ENCODE measurements around the gene LYPD3. TPM values are rescaled to one million over a fixed set of nuclear protein-coding genes. Genes with fewer than 3 reads are reported as not detected.

The LYPD3 gene
- polyA plus RNA-seq, 1 of the 3 experiments (the other 2 are of a cell fraction): 4.2 TPM

DNA sequence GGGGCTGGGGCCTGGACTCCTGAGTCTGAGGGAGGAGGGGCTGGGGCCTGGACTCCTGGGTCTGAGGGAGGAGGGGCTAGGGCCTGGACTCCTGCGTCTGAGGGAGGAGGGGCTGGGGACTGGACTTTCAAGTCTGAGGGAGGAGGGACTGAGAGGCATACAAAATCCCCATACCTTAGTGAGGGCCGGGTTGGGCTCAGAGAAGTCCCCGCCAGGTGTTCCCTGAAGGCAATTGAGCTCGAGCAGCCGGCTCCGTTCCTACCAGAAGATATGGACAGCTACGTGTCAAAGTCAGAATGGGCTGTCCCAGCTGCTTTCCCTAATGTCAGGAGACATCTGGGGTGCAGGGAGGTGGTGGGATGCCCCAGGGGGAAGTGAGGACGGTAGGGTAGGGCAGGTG lies 29.7 kb upstream of the LYPD3 start (continued):
- TF ChIP-seq, protein P1, sequence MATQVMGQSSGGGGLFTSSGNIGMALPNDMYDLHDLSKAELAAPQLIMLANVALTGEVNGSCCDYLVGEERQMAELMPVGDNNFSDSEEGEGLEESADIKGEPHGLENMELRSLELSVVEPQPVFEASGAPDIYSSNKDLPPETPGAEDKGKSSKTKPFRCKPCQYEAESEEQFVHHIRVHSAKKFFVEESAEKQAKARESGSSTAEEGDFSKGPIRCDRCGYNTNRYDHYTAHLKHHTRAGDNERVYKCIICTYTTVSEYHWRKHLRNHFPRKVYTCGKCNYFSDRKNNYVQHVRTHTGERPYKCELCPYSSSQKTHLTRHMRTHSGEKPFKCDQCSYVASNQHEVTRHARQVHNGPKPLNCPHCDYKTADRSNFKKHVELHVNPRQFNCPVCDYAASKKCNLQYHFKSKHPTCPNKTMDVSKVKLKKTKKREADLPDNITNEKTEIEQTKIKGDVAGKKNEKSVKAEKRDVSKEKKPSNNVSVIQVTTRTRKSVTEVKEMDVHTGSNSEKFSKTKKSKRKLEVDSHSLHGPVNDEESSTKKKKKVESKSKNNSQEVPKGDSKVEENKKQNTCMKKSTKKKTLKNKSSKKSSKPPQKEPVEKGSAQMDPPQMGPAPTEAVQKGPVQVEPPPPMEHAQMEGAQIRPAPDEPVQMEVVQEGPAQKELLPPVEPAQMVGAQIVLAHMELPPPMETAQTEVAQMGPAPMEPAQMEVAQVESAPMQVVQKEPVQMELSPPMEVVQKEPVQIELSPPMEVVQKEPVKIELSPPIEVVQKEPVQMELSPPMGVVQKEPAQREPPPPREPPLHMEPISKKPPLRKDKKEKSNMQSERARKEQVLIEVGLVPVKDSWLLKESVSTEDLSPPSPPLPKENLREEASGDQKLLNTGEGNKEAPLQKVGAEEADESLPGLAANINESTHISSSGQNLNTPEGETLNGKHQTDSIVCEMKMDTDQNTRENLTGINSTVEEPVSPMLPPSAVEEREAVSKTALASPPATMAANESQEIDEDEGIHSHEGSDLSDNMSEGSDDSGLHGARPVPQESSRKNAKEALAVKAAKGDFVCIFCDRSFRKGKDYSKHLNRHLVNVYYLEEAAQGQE (IDR thresholded peaks at IDR 0.05; ENCODE audit: low read depth, low read length): no peak
- TF ChIP-seq NFIC (IDR thresholded peaks at IDR 0.05; ENCODE audit: borderline replicate concordance): no peak

DNA sequence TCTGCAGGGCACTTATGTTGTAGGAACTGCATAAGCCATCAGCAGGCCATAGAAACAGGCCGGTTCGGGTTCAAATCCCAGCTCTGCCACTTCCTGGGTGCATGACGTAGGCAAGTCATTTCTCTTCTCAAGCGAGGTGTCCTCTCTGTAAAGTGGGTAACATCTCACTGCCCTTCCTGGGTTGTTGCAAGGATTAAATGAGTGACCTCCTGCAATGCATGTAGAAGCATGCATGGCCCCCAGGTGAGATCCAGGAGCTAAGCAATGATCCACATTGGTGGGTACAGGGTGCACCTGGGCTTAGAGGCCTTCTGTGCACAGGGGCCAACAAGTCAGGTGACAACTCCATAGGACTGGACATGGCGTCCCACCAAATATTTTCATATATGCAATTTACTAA lies 25.4 kb upstream of the LYPD3 start:
- no peak overlapping the region for H3K4me2 ChIP-seq
- no peaks in the 10 kb centered on the region for H3K79me2 ChIP-seq (ENCODE audit: insufficient read depth)
- ChIA-PET CTCF (interaction anchor here (0.9 to 2.8 kb wide), 2 partner anchors 29 to 44 kb away, joined by 3 to 10 read pairs; no protein-coding TSS in a partner anchor), POLR2A (no interaction called here)
- no peak overlapping the region for H3K27ac ChIP-seq (ENCODE audit: low read depth in 2 of 2, low read length in 1 of 2)
- no peak for TF ChIP-seq FOXJ3 (CRISPR knock-in tag; IDR thresholded peaks at IDR 0.05)
- TF ChIP-seq RFX5 (IDR thresholded peaks at IDR 0.05; ENCODE audit: low read length): no peak
- no peak for TF ChIP-seq RXRA (IDR thresholded peaks at IDR 0.05; ENCODE audit: borderline replicate concordance, low read depth)
- H3K9me2 ChIP-seq: no peaks in the 10 kb centered on the region
- H3K9ac ChIP-seq: no peak overlapping the region
- H2AFZ ChIP-seq (ENCODE audit: low read depth): no peak overlapping the region
- no peak overlapping the region for H3K4me3 ChIP-seq (ENCODE audit: low read depth in 2 of 2, low read length in 1 of 2)
- H3K4me1 ChIP-seq (ENCODE audit: control insufficient read depth in 1 of 2, insufficient read depth in 2 of 2, low read depth in 1 of 2, low read length in 1 of 2): no peaks in the 10 kb centered on the region
- no peak for DNase-seq
- peaks cover 0 to 4% of the 10 kb centered on the region in 2 experiments for H3K36me3 ChIP-seq (replicated peaks in 1 of 2; ENCODE audit: control insufficient read depth in 1 of 2, insufficient read depth in 2 of 2, low read length in 1 of 2)
- no peaks in the 10 kb centered on the region for H3K9me3 ChIP-seq
- H4K20me1 ChIP-seq (ENCODE audit: insufficient read depth): no peaks in the 10 kb centered on the region
- no peaks in the 10 kb centered on the region for H3K27me3 ChIP-seq (ENCODE audit: insufficient read depth)
- WGBS (ENCODE audit: low lambda C conversion rate): 40% methylated on average over 1 of the region's 5 CpGs
- no peaks in the 10 kb centered on the region for H3F3A ChIP-seq (replicated peaks; ENCODE audit: insufficient read depth)

DNA sequence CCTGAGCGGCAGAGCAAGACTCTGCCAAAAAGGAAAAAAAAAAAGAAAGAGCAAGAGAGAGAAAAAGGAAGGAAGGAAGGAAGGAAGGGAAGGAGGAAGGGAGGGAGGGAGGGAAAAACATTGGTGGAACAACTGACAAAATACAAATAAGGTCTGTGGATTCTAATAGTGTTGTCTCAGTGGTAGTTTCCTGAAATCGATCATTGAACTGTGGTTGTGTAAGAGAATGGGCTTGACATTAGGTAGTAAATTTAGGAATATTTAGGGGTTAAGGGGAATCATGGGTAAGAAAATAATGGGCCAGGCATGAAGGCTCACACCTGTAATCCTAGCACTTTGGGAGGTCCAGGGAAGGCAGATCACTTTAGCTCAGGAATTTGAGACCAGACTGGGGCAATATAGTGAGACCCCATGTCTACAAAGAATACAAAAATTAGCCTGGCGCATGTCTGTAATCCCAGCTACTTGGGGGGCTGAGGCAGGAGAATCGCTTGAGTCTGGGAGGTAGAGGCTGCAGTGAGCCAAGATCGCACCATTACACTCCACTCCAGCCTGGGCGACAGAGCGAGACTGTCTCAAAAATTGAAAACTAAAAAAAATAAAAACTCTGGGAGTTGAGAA lies 24.7 kb upstream of the LYPD3 start:
- no peak overlapping the region for H3K27ac ChIP-seq (ENCODE audit: low read depth in 2 of 2, low read length in 1 of 2)
- ChIA-PET CTCF (interaction anchor here (0.9 to 2.8 kb wide), 2 partner anchors 29 to 43 kb away, joined by 3 to 10 read pairs; no protein-coding TSS in a partner anchor), POLR2A (no interaction called here)
- H3K79me2 ChIP-seq (ENCODE audit: insufficient read depth): no peaks in the 10 kb centered on the region
- DNase-seq: no peak
- no peaks in the 10 kb centered on the region for H3K27me3 ChIP-seq (ENCODE audit: insufficient read depth)
- 88% methylated on average over 7 of the region's 7 CpGs for WGBS (ENCODE audit: low lambda C conversion rate)
- no peaks in the 10 kb centered on the region for H3K36me3 ChIP-seq (replicated peaks in 1 of 2; ENCODE audit: control insufficient read depth in 1 of 2, insufficient read depth in 2 of 2, low read length in 1 of 2)
- H3K9me2 ChIP-seq: no peaks in the 10 kb centered on the region
- no peak overlapping the region for H3K4me2 ChIP-seq
- H3F3A ChIP-seq (replicated peaks; ENCODE audit: insufficient read depth): no peaks in the 10 kb centered on the region
- no peak overlapping the region for H3K9ac ChIP-seq
- no peaks in the 10 kb centered on the region for H3K9me3 ChIP-seq
- no peaks in the 10 kb centered on the region for H4K20me1 ChIP-seq (ENCODE audit: insufficient read depth)
- H3K4me3 ChIP-seq (ENCODE audit: low read depth in 2 of 2, low read length in 1 of 2): no peak overlapping the region
- H3K4me1 ChIP-seq (ENCODE audit: control insufficient read depth in 1 of 2, insufficient read depth in 2 of 2, low read depth in 1 of 2, low read length in 1 of 2): no peaks in the 10 kb centered on the region
- no peak overlapping the region for H2AFZ ChIP-seq (ENCODE audit: low read depth)
- TF ChIP-seq TCF12 (IDR thresholded peaks at IDR 0.05) (no peak), RXRA (IDR thresholded peaks at IDR 0.05; ENCODE audit: borderline replicate concordance, low read depth) (no peak), MXI1 (IDR thresholded peaks at IDR 0.05; ENCODE audit: low read depth, low read length) (no peak), SMC3 (IDR thresholded peaks at IDR 0.05; ENCODE audit: low read depth, low read length) (no peak), CHD2 (IDR thresholded peaks at IDR 0.05; ENCODE audit: low read length, partially characterized antibody) (no peak), TAF1 (IDR thresholded peaks at IDR 0.05; ENCODE audit: borderline replicate concordance, low read depth, low read length) (no peak), FOSL2 (IDR thresholded peaks at IDR 0.05; ENCODE audit: borderline replicate concordance, low read depth) (no peak), ELF1 (IDR thresholded peaks at IDR 0.05) (no peak), JUND (IDR thresholded peaks at IDR 0.05) (no peak), RFX5 (IDR thresholded peaks at IDR 0.05; ENCODE audit: low read length) (no peak)
- TF ChIP-seq, protein P2, sequence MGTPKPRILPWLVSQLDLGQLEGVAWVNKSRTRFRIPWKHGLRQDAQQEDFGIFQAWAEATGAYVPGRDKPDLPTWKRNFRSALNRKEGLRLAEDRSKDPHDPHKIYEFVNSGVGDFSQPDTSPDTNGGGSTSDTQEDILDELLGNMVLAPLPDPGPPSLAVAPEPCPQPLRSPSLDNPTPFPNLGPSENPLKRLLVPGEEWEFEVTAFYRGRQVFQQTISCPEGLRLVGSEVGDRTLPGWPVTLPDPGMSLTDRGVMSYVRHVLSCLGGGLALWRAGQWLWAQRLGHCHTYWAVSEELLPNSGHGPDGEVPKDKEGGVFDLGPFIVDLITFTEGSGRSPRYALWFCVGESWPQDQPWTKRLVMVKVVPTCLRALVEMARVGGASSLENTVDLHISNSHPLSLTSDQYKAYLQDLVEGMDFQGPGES (IDR thresholded peaks at IDR 0.05; ENCODE audit: low read depth, low read length): no peak
- TF ChIP-seq, protein P3, sequence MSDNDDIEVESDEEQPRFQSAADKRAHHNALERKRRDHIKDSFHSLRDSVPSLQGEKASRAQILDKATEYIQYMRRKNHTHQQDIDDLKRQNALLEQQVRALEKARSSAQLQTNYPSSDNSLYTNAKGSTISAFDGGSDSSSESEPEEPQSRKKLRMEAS (IDR thresholded peaks at IDR 0.05; ENCODE audit: low read depth): no peak
- TF ChIP-seq, protein P4, sequence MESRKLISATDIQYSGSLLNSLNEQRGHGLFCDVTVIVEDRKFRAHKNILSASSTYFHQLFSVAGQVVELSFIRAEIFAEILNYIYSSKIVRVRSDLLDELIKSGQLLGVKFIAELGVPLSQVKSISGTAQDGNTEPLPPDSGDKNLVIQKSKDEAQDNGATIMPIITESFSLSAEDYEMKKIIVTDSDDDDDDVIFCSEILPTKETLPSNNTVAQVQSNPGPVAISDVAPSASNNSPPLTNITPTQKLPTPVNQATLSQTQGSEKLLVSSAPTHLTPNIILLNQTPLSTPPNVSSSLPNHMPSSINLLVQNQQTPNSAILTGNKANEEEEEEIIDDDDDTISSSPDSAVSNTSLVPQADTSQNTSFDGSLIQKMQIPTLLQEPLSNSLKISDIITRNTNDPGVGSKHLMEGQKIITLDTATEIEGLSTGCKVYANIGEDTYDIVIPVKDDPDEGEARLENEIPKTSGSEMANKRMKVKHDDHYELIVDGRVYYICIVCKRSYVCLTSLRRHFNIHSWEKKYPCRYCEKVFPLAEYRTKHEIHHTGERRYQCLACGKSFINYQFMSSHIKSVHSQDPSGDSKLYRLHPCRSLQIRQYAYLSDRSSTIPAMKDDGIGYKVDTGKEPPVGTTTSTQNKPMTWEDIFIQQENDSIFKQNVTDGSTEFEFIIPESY (IDR thresholded peaks at IDR 0.05; ENCODE audit: borderline replicate concordance, low read depth): no peak

Measured in SK-N-SH (cell line).